Fibroblast of skin of back (primary cell): ENCODE data around the gene CDR2. TPM values are rescaled to one million over a fixed set of nuclear protein-coding genes. Genes with fewer than 3 reads are reported as not detected.
A peak's percentile ranks its signal among the peaks of the same experiment; 100 is the strongest.
"Not testable (repeated sequence)": the region's sequence is repeated elsewhere in the genome, so short reads cannot be mapped to it uniquely, and the experiment has no call there.

Source experiments
- DNase-seq: peaks from one replicate; pipeline ENCODE4 v3.0.0-alpha.2; 2013
- polyA plus RNA-seq, 2 experiments: library from polyadenylated mRNA; unstranded; fragments of 120-200 nt; gene quantifications; one replicate each; pipeline ENCODE4 v1.2.1, GENCODE V29; 2013; ENCODE audit not compliant: insufficient read length in 2 of 2

CDR2 gene
- polyA plus RNA-seq (2013, experiment 1 of 2; ENCODE audit: insufficient read length): 43.6 TPM
- polyA plus RNA-seq (2013, experiment 2 of 2; ENCODE audit: insufficient read length): 43.4 TPM

DNA sequence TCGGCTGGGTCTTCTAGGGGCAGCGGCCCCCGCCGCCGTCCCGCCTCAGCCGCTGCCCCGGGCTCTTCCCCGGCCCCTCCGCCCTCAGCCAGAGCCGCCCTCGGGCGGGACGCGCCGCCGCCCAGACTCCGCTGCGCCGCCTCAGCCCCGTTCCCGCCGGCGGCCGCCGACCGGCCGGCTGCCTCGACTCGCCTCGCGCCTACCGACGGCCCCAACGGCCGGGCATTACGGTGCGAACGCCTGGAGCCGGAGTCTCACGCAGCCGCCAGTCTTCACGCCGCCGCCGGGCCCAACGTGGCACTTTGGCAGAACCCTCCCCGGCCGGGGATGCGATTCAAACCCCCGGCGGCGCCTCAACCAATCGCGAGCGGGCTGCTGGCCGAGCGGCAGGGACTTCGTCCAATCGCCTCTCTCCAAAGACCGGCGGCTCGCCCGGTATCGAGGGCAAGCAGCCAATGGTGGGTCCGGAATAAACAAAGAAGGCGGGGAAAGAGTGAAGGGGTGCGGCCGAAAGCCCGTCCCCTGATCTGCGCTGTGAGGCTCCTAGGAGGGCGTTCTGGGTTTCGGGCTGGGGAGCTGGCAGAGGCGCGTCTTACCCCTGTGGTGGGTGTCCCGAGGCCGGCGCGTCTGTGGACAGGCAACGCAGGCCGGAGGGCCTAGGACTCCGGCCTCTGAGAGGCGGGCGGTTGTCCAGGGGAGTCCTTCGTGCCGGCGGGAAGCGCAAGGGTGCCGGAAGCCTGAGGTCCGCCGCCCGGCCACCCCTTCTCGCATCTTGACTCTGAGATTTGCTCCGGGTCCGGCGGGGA, at the start of gene CDR2:
Gene CDR2 (minus strand): TSS at position 309 of the 806 bp plus-strand sequence. CDS start 310 bp downstream, outside the sequence.
- DNase-seq: peak; percentile 96

DNA sequence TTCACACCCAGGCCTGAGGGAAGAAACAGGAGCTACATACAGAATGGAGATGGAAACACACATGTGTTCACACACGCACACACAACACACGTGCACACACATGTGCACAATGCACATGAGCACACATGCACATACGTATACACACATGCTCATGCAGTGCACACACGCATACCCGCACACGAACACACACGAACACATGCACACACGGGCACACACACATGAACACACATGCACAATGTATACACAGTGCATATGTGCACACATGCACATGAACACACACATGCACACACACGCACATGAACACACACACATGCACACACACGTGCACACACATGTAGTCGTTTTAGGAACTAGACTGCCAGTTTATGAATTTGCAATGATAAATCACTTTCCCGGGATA, 49.3 kb upstream of the CDR2 start:
- no peak for DNase-seq

DNA sequence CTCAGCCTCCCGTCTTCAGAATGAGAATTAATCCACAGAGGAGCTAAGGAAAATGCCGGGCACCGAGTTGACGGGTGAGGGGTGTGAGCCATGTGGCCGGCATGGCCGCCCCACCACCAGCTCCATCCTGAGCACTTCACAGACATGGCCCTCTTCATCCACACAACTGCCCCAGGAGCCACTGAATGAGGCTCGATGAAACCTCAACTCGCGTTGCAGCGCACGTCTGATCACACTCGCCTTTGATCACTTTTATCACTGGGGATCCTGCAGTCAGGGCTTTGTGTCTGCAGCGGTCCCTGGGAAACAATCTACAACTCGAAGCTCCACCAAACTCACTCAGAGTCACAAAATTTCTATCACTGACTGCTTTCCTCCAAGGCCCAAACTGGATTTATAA, 46.7 kb upstream of the CDR2 start:
- no peak for DNase-seq

DNA sequence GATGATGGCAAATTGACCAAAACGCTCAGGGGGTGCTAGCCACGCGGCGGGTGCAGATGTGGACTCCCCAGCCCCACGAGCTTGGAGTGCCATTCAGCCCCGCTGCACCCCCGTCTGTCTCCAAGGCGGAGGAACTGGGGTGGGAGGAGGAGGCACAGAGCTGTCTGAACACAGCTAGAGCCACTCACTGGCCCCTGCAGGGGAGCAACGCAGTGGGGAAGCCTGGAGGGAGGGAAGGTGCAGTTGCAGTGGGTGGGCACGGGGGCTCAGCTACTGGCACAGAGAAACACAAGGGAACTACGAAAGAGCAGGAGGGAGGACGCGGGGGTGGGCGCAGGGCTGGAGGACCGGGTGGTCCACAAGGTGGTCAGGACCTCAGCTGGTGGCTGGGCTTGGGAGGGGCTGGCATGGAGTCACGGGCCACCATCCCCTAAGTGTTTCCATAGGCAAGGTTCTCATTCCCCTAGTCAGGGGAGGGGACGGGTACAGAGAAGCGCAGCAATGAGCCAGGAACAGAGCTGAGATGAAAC, 46.3 kb upstream of the CDR2 start:
- DNase-seq: no peak

DNA sequence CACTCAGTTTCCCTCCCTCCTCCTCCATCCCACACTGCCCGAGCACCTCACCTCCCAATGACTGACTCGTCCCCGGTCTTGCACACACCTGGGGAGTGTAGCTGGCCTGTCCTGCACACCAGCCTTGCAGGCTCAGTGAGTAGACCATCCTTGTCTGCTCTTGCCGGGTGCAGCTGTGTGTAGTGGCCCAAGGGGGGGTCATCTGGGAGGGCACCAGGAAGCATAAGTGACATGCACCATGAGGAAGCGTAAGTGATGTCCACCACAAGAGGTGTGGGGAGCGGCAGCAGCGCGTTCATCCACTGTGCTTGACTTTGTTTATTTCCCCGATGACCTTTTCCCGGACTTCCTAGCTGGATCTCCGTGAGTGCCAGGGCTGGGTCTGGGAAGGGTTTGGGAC, 45.5 kb upstream of the CDR2 start:
- no peak for DNase-seq

DNA sequence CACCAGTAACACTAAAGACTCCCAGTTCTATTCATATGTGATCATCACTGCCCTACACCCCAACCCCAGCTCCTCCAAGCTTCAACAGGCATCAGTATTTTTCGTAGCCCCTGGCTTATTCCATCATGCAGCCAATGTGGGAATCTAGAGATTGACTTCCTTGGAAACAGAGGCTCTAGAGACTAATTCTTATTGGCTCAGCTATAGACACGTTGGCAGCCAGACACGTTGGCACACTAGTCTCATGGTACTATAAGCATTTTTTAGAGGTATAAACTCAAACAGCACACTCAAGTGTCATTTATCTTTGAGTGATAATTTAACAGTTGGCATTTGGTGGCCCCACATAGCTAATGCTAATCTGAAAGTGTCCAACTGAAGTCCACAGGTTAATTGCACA, 44.4 kb upstream of the CDR2 start:
- no peak for DNase-seq

DNA sequence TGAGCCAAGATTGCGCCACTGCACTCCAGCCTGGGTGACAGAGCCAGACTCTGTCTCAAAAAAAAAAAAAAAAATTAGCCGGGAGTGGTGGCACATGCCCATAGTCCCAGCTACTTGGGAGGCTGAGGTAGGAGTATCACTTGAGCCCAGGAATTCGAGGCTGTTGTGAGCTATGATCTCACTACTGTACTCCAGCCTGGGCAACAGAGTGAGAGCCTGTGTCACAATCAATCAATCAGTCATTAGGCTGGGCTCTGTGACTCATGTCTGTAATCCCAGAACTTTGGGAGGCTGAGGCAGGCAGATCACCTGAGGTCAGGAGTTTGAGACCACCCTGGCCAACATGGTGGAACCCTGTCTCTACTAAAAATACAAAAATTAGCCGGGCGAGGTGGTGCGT, 43.4 kb upstream of the CDR2 start:
- not testable (repeated sequence) for DNase-seq

DNA sequence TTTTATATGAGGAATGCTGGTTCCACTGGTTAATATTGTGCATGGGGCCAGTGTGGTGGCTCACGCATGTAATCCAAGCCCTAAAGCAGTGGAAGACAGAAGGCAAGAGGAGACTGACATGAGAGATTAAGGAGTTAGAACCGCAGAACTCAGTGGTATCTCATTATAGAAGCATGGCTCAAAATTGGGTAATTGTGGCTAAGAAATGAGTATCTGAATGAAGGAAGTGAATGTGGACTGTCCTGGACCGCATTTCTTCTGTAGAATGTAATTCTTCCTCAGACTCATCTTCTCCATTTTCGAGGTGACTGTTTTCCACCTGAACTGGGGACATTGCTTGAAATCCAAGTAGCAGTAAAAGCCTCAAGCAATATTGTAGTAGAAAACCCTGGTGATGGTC, 42.6 kb upstream of the CDR2 start:
- no peak for DNase-seq

DNA sequence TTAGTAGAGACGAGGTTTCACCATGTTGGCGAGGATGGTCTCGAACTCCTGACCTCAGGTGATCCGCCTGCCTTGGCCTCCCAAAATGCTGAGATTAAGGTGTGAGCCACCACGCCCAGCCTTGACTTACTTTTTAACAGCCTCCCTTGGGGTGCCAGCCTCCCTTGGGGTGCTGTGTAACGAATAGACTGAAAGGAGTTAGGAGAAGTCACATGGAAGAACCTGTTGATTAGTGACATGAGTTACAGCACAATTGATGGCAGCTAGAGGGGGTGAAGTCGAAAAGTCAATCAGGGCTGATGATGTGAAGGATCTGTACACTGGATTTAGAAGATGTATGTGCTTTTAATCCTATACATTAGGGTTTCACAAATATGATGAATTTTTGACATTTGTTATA, 39.4 kb upstream of the CDR2 start:
- no peak for DNase-seq

DNA sequence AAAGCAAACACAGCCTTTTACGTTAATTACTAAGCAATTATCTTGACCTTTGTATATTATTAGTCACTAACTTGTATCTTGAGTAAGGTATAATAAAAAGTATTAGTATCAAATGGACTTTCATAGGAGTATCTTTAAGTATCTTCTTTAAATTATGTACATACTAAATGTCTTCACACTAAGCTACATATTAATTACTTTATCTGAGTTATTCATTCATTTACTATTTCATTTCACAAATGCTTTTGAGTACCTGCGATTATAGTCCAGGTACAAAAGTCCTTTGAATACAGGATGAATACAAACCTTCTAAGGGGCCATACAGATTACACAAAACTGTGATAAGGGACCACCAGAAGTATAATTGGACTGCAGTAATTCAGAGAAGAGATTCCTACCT, 33.1 kb upstream of the CDR2 start:
- DNase-seq: no peak

DNA sequence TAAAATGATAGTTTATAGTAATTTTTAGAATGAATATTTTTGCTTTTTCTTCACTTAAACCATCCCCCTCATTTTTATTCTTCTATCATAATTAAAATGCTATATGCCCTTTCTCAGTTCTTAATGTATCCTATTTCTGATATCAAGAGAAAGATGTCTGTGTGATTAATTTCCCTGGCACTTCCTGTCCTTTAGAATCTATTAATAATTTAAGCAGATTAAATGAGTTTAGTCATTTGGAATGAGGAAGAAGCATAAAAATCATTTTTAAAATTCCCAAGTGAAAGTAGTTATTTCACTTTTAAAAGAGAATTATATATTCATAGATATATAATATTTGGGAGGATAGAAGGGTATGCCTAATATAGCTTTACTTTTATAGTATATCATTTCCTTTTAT, 27.8 kb upstream of the CDR2 start:
- peak; percentile 67 for DNase-seq

DNA sequence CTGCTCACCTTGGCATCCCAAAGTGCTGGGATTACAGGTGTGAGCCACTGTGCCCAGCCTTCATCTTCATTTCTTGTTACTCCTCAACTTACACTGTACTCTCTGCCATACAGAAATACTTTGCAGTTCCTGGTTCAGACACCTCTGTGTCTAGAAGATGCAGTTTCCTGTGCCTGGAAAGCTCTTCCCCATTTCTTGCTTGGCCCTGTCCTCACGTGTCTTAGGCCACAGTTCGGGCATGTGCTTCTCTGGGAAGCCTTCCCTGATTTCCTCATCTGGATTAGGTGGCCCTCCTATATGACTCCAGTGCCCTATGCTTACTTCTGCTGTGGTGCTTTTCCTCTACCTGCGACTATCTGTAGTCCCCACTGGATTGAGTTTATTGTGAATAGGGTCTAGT, 26.5 kb upstream of the CDR2 start:
- no peak for DNase-seq

DNA sequence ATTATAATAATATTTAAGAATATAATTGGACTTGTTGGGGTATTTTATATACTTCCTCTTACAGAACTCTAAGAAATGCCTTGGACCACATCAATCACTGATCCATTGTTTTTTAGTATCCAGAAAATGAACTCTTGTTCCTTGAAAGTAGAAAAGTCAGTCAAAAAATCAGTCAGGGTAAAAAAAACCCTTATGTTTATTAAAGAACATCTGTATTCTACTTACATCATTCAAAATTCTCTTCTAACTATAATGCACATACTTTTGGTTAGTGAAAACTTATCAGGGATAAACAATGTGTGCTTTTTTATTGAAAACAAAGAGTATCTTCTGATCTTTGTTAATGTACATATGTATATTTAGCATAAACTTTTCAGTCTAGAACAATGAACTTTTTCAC, 23.5 kb upstream of the CDR2 start:
- DNase-seq: no peak

DNA sequence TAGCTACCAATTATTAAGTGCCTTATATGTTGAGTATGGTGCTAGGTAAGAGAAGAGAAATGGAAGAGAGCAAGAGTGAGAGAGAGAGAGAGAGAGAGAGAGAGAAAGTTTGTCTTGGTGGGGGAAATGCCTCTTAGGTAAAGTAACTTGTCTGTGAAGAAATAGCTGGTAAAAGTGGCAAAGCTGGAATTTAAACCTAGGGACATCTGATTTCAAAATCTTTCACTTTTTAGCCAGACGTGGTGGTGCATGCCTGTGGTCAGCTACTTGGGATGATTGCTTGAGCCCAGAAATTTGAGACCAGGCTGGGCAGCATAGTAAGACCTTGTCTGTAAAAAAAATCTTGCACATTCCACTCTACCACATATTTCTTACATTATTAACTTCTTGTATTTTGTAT, 23.0 kb upstream of the CDR2 start:
- DNase-seq: peak; percentile 96

DNA sequence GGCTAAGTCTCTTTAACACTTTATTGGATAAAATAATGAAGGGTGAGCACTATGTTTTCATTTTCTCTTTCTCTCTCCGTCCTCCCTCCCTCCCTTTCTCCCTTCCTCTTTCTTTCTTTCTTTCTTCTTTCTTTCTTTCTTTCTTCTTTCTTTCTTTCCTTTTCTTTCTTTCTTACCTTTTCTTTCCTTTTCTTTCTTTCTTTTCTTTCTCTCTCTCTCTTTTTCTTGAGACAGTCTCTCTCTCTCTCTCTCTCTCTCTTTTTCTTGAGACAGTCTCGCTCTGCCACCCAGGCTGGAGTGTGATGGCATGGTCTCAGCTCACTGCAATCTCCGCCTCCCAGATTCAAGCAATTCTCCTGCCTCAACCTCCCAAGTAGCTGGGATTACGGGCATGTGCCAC, 21.5 kb upstream of the CDR2 start:
- DNase-seq: no peak

DNA sequence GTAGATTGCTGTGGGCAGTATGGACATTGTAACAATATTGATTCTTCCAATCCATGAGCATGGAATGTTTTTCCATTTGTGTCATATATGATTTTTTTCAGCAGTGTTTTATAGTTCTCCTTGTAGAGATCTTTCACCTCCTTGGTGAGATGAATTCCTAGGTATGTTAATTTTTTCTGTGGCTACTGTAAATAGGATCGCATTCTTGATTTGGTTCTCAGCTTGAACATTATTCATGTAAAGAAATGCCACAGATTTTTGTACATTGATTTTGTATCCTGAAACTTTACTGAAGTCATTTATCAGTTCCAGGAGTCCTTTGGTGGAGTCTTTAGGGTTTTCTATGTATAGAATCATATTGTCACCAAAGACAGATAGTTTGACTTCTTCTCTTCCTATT, 19.7 kb upstream of the CDR2 start:
- DNase-seq: no peak

DNA sequence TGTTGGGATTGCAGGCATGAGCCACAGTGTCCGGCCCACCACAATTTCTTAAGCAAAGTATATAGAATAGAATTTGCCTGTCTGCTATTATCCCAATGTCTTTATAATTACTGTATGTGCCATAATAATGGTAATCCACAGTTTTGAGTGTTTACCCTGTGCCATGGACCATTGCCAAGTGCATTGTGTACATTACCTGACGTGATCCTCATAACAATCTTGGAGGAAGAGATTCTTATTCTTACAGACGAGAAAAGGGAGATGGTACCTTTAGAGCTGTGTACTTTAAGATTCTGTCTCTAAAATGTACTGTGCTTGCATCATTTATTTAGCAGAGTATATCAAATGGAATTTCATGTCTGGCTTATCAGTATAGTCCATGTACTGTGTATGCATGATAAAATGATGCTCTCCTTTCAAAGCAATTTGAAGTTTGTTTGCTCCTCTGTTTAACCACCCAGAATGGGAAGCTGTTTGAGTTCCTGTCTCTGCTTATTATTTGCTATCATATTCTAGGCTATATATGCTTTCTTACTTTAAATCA, 13.8 kb upstream of the CDR2 start:
- DNase-seq: no peak

DNA sequence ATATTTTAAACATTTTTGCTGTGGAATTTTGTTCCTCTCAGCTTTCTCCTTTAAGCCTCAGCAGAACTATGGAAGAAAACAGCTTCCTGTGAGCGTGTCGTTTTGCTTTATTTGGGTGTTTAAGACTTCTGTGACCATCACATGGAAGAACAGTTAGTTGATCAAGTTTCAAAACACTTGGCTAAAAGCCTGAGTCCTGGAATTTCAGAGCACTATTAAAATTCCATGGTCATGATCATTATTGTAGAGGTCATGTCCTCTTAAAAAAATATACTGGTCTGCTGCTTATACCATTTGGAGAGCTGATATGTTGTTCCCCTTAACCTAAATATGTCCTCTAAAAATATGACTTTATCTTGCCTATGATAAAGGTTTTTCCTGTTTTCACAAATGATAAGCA, 12.6 kb upstream of the CDR2 start:
- DNase-seq: peak; percentile 95

DNA sequence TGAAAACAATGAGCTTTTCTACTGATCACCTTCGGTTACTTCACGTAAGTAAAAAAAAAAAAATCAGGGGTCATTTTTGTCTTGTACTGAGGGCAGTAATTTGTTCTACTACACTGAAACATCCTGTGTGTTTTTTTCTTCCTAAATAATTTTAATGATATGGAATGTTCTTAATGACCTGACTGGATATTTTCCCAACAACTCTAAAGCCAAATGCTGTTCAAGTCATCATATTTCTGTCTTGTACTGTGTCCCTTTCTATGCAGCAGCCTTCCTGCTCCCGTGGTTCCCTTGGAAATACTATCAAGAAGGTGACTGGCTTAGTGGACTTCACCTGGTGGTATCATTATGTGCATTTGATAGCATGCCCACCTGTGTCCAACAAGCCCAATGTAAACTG, 10.8 kb upstream of the CDR2 start:
- DNase-seq: no peak

DNA sequence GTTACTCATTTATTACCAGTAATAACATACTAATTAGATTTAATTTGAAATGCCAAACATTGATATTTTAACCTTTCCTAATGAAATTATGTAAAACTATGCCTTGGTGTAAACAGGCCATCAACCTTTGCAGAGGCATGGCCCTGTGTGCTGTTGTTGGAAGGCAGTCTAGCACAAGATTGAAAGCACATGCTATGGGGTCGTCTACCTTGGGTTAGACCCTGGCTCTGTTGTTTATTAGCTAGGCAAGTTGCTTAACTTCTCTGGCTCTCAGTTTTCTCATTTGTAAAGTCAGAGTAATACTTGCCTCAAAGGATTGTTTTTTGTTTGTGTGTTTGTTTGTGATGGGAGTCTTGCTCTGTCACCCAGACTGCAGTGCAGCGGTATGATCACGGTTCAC, 9.4 kb upstream of the CDR2 start:
- DNase-seq: no peak

DNA sequence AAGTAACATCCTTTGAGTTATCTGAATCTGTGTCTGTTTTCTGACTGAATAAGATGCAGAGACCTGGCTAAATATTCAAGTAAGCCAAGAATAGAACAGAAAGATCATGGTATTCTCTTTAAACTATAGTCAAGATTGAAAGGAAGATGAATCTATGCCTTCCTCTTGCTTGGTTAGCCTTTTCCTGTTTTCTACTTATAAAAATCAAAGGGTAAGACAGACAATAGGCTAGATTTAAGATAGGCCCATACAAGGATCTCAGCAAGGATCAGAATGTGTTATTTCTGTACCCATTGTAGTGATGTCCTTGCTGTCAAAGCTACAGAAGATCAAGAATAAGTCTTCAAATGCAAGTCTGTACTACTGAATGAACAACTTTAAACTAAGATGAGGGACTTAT, 7.0 kb upstream of the CDR2 start:
- DNase-seq: no peak

DNA sequence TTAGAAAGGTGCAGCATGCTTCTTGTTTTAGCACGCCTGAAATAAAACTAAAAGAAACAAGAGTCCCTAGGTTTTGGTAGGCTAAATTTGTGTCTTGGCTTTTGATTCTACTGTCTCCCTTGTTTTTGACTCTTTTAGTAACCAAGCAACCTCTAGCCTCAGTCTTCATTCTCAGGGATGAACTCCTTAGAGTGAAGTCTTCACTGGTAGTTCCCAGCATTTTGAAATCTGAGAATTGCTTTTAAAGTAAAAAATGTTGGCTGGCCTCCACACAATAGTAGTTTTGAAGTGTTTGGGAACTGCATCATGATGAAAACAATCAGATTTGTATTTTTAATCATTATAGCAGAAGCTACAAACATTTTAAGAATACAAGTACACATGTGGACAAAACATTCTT, 6.1 kb upstream of the CDR2 start:
- no peak for DNase-seq

DNA sequence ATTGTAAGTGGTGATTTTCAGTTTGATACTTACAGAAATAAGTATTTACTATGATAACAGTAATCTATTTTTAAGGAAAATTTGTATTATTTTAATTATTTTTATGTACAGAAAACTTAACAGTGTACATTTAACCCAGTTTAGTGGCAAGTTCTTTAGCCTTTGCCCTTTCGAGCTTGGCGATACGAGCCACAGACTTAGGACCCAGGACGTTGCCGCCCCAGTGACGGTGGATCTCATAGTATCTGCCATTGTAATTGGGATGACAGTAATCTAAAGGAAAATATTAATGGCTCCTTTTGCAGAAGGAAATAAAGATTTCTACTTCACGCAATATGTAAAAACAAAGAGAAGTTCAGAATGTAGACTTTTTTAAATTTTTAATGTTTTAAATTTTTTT, 5.2 kb upstream of the CDR2 start:
- no peak for DNase-seq

DNA sequence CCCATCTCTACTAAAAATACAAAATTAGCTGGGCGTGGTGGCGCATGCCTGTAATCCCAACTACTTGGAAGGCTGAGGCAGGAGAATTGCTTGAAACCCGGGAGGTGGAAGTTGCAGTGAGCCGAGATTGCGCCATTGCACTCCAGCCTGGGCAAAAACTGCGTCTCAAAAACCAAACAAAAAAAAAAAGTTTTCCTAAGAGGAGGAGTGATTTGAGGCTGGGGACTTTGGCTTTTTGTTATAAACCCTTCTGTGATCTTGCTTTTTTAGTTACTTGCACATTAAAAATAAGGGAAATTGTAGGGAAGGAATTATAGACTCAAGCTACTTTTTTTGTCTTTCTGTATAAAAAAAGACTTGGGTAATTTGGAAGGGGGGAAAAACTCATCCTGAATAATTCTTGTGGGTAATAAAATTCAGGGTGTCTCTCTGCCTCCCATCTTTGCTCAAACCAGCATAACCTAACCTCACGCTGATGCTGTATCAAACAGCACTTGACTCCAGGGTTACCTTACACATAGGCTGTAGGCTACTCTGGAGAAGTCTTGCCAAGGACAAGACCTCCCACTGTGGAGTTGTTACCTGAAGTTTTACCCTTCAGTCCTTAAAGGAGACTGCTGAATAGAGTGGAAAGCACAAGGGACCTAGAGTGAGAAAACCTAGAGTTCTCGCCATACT, 1.7 kb upstream of the CDR2 start:
- DNase-seq: no peak
